ENCODE data around the gene OR52K1. TPM values are rescaled to one million over a fixed set of nuclear protein-coding genes. Genes with fewer than 3 reads are reported as not detected.

OR52K1 gene
- total RNA-seq, 4 donors from 2014 or later: not detected

GRCh38 chr11:4460151-4460550, 22.3 kb upstream of the OR52K1 start:
- Histone ChIP-seq H3K4me3 (replicated peaks in 1 of 3) (no peak overlapping the region), H3K27me3 (no peaks in the 10 kb centered on the region), H3K36me3 (no peaks in the 10 kb centered on the region), H3K4me1 (no peaks in the 10 kb centered on the region), H3K9me3 (no peaks in the 10 kb centered on the region), H3K27ac (no peak overlapping the region)
- intact Hi-C loops (cut with DNase I): no loop called here
- 86 to 88% methylated on average over 4 of the region's 4 CpGs for WGBS, 2 donors
- TF ChIP-seq CTCF (IDR thresholded peaks at IDR 0.05) (no peak), POLR2A (IDR thresholded peaks at IDR 0.05) (no peak)
- no peak for DNase-seq

GRCh38 chr11:4464216-4465159, 18.0 kb upstream of the OR52K1 start:
- intact Hi-C loops (cut with DNase I): no loop called here
- DNase-seq: no peak
- TF ChIP-seq CTCF (IDR thresholded peaks at IDR 0.05) (no peak), POLR2A (IDR thresholded peaks at IDR 0.05) (no peak)
- Histone ChIP-seq H3K27ac (no peak overlapping the region), H3K4me1 (no peaks in the 10 kb centered on the region), H3K36me3 (no peaks in the 10 kb centered on the region), H3K9me3 (no peaks in the 10 kb centered on the region), H3K4me3 (replicated peaks in 1 of 3) (no peak overlapping the region), H3K27me3 (no peaks in the 10 kb centered on the region)
- 92 to 93% methylated on average over 5 of the region's 5 CpGs for WGBS, 2 donors

GRCh38 chr11:4465407-4465806, 17.0 kb upstream of the OR52K1 start:
- no peak for TF ChIP-seq CTCF (IDR thresholded peaks at IDR 0.05)
- no peak for TF ChIP-seq POLR2A (IDR thresholded peaks at IDR 0.05)

GRCh38 chr11:4466131-4466870, 16.1 kb upstream of the OR52K1 start:
- no peak for TF ChIP-seq CTCF (IDR thresholded peaks at IDR 0.05)
- no peak for TF ChIP-seq POLR2A (IDR thresholded peaks at IDR 0.05)
- Histone ChIP-seq H3K4me3 (replicated peaks in 1 of 3) (no peak overlapping the region), H3K4me1 (no peaks in the 10 kb centered on the region), H3K27me3 (no peaks in the 10 kb centered on the region), H3K27ac (no peak overlapping the region), H3K9me3 (no peaks in the 10 kb centered on the region), H3K36me3 (no peaks in the 10 kb centered on the region)
- WGBS, 2 donors: 44 to 57% methylated on average over 5 of the region's 5 CpGs
- DNase-seq: no peak
- intact Hi-C loops (cut with DNase I): no loop called here

More at GRCh38 chr11:4465407-4465806, 17.0 kb upstream of the OR52K1 start:
- 75 to 90% methylated on average over 1 of the region's 1 CpG for WGBS, 2 donors
- H3K27ac ChIP-seq: no peak overlapping the region
- intact Hi-C loops (cut with DNase I): no loop called here
- no peak for DNase-seq
- no peaks in the 10 kb centered on the region for H3K9me3 ChIP-seq
- H3K4me3 ChIP-seq (replicated peaks in 1 of 3): no peak overlapping the region
- H3K4me1 ChIP-seq: no peaks in the 10 kb centered on the region
- no peaks in the 10 kb centered on the region for H3K36me3 ChIP-seq
- H3K27me3 ChIP-seq: no peaks in the 10 kb centered on the region
